Measurements from ENCODE around the gene ELAC1. TPM values are rescaled to one million over a fixed set of nuclear protein-coding genes. Genes with fewer than 3 reads are reported as not detected.

The ELAC1 gene
- total and polyA plus RNA-seq, 2 of the 8 experiments (the other 6 are each of a cell fraction or from before 2014, with no cell fraction given), result 2.3 to 3.4 TPM

- TF ChIP-seq CHD7 (IDR thresholded peaks at IDR 0.05; ENCODE audit: insufficient replicate concordance, low read length) (no peak), CHD1 (IDR thresholded peaks at IDR 0.05; ENCODE audit: low read depth, low read length) (no peak), CTBP2 (IDR thresholded peaks at IDR 0.05; ENCODE audit: borderline replicate concordance, insufficient read depth, insufficient read length, low read length) (no peak), SUZ12 (IDR thresholded peaks at IDR 0.05; ENCODE audit: low read length) (no peak), SP1 (IDR thresholded peaks at IDR 0.05; ENCODE audit: low read depth, low read length) (no peak), ATF3 (IDR thresholded peaks at IDR 0.05; ENCODE audit: insufficient read depth, low read depth, low read length) (no peak), TAF1 (IDR thresholded peaks at IDR 0.05; ENCODE audit: low read depth, low read length) (no peak)
Observed at GRCh38 chr18:50987261-50987660, 19.4 kb downstream of the ELAC1 start (continued).

Data from H1 (cell line).